Loucy (cell line): Measurements from ENCODE around the gene ACOT11.

Experiments
- CTCF ChIP-seq: fragments of 200-600 bp; sonication (generic); conservative IDR thresholded peaks from 2 replicates; pipeline ENCODE4 v1.5.1; 2014; ENCODE audit warnings: mild to moderate bottlenecking, antibody characterized with exemption, low read length
- EZH2phosphoT487 ChIP-seq: fragments of 200-600 bp; IDR thresholded peaks from 2 replicates; pipeline ENCODE4 v1.6.1; 2018; ENCODE audit warnings: antibody characterized with exemption, mild to moderate bottlenecking, moderate library complexity, borderline replicate concordance

- TF ChIP-seq CTCF, result no peak
- no peak for TF ChIP-seq EZH2phosphoT487
Measured at GRCh38 chr1:54606096-54606989, 58.3 kb downstream of the ACOT11 start.
